Measurements from ENCODE around the gene WNK4. TPM values are rescaled to one million over a fixed set of nuclear protein-coding genes. Genes with fewer than 3 reads are reported as not detected.
A peak's percentile ranks its signal among the peaks of the same experiment; 100 is the strongest.

WNK4 gene
- total RNA-seq, 2 experiments from 2014 or later, result 0.42 to 0.74 TPM

GRCh38 chr17:42798383-42799380 is 18.3 kb downstream of the WNK4 start, which contains the start of the genes CNTD1 and COA3:
CNTD1 (plus strand) TSS chr17:42798861; CDS start chr17:42799068, 207 bp downstream.
COA3 (minus strand) TSS chr17:42798704; CDS start chr17:42798681, 23 bp downstream.
- intact Hi-C loops (cut with DNase I, micrococcal nuclease), result loop anchor here in 1 of 2 experiments (2.0 to 5.0 kb wide), 2 partner anchors 24 to 34 kb away; partner anchors contain the start of gene PSME3
- peak; percentile 59 to 86 (median 68) for DNase-seq
- Histone ChIP-seq H3K27ac (ENCODE audit: low read depth in 1 of 2, low read length in 2 of 2) (peak within 1 kb of the TSS in 1 of 2 donors; percentile 3), H3K4me3 (ENCODE audit: low read length) (peak within 1 kb of the TSS; percentile 92), H3K4me1 (ENCODE audit: insufficient read depth, low read length) (peaks cover 30% of the 10 kb centered on the region), H3K9me3 (ENCODE audit: control insufficient read depth in 1 of 2, insufficient read depth in 1 of 2, low read length in 2 of 2) (no peaks in the 10 kb centered on the region), H3K36me3 (ENCODE audit: insufficient read depth, low read length) (peaks cover 4% of the 10 kb centered on the region), H3K27me3 (ENCODE audit: control insufficient read depth in 1 of 2, insufficient read depth in 2 of 2, low read length in 2 of 2) (no peaks in the 10 kb centered on the region)
- Mint-ChIP-seq H3K36me3 (ENCODE audit: low read depth) (peaks cover 11% of the 10 kb centered on the region), H3K4me1 (ENCODE audit: low read depth) (peaks cover 19% of the 10 kb centered on the region), H3K27ac (peak within 1 kb of the TSS; percentile 63), H3K27me3 (no peaks in the 10 kb centered on the region), H3K4me3 (peak within 1 kb of the TSS; percentile 92), H3K9me3 (no peaks in the 10 kb centered on the region)
- POLR2A ChIA-PET, result interaction anchor here (0.7 to 2.3 kb wide), 8 partner anchors 19 to 569 kb away, joined by 3 to 9 read pairs (median 4); partner anchors contain the start of genes BECN1, PSME3, RETREG3 and RPL27
- ATAC-seq (ENCODE audit: poor library complexity), result peak; percentile 99
- CTCF ChIA-PET, result interaction anchor here (1.0 to 1.1 kb wide), 2 partner anchors 22 to 26 kb away, joined by 4 to 5 read pairs; partner anchors contain the start of gene BECN1
- TF ChIP-seq CTCF (IDR thresholded peaks at IDR 0.05), result no peak

GRCh38 chr17:42803074-42803883 is 22.9 kb downstream of the WNK4 start:
- ChIA-PET CTCF (interaction anchor here (1.0 to 1.2 kb wide), 2 partner anchors 17 to 21 kb away, joined by 3 to 4 read pairs; partner anchors contain the start of gene BECN1), POLR2A (no interaction called here)
- H3K4me1 ChIP-seq (ENCODE audit: insufficient read depth, low read length), result peaks cover 7% of the 10 kb centered on the region
- no peaks in the 10 kb centered on the region for H3K27me3 ChIP-seq (ENCODE audit: control insufficient read depth in 1 of 2, insufficient read depth in 2 of 2, low read length in 2 of 2)
- DNase-seq (no peak), ATAC-seq (ENCODE audit: poor library complexity) (no peak)
- Mint-ChIP-seq H3K4me3 (no peak overlapping the region), H3K27ac (no peak overlapping the region), H3K27me3 (no peaks in the 10 kb centered on the region), H3K36me3 (ENCODE audit: low read depth) (peaks cover 4% of the 10 kb centered on the region), H3K9me3 (no peaks in the 10 kb centered on the region), H3K4me1 (ENCODE audit: low read depth) (peaks cover 7% of the 10 kb centered on the region)
- H3K9me3 ChIP-seq (ENCODE audit: control insufficient read depth in 1 of 2, insufficient read depth in 1 of 2, low read length in 2 of 2), result no peaks in the 10 kb centered on the region
- no peak overlapping the region for H3K4me3 ChIP-seq (ENCODE audit: low read length)
- no peak overlapping the region for H3K27ac ChIP-seq (ENCODE audit: low read depth in 1 of 2, low read length in 2 of 2)
- no peaks in the 10 kb centered on the region for H3K36me3 ChIP-seq (ENCODE audit: insufficient read depth, low read length)
- intact Hi-C loops (cut with DNase I, micrococcal nuclease), result no loop called here
- no peak for TF ChIP-seq CTCF (IDR thresholded peaks at IDR 0.05)

- H3K36me3 Mint-ChIP-seq (ENCODE audit: low read depth), result peaks cover 10% of the 10 kb centered on the region
- CTCF ChIA-PET, result no interaction called here
- no peak for ATAC-seq (ENCODE audit: poor library complexity)
Measured at GRCh38 chr17:42804918-42805367, 24.5 kb downstream of the WNK4 start.

More at GRCh38 chr17:42804918-42805367, 24.5 kb downstream of the WNK4 start:
- no peak for DNase-seq
- H3K27me3 ChIP-seq (ENCODE audit: control insufficient read depth in 1 of 2, insufficient read depth in 2 of 2, low read length in 2 of 2), result no peaks in the 10 kb centered on the region
- peaks cover 8% of the 10 kb centered on the region for H3K36me3 ChIP-seq (ENCODE audit: insufficient read depth, low read length)
- H3K4me3 Mint-ChIP-seq, result no peak overlapping the region
- POLR2A ChIA-PET, result no interaction called here
- H3K4me1 ChIP-seq (ENCODE audit: insufficient read depth, low read length), result no peaks in the 10 kb centered on the region
- no peaks in the 10 kb centered on the region for H3K27me3 Mint-ChIP-seq
- H3K9me3 Mint-ChIP-seq, result no peaks in the 10 kb centered on the region
- no peak overlapping the region for H3K27ac ChIP-seq (ENCODE audit: low read depth in 1 of 2, low read length in 2 of 2)
- H3K9me3 ChIP-seq (ENCODE audit: control insufficient read depth in 1 of 2, insufficient read depth in 1 of 2, low read length in 2 of 2), result no peaks in the 10 kb centered on the region
- H3K4me1 Mint-ChIP-seq (ENCODE audit: low read depth), result no peaks in the 10 kb centered on the region
- intact Hi-C loops (cut with DNase I, micrococcal nuclease), result no loop called here
- TF ChIP-seq CTCF (IDR thresholded peaks at IDR 0.05), result no peak
- H3K27ac Mint-ChIP-seq, result no peak overlapping the region
- H3K4me3 ChIP-seq (ENCODE audit: low read length), result no peak overlapping the region
